ENCODE measurements around the gene VPS51.
"Not testable (repeated sequence)": the region's sequence is repeated elsewhere in the genome, so short reads cannot be mapped to it uniquely, and the experiment has no call there.

The VPS51 gene

DNA sequence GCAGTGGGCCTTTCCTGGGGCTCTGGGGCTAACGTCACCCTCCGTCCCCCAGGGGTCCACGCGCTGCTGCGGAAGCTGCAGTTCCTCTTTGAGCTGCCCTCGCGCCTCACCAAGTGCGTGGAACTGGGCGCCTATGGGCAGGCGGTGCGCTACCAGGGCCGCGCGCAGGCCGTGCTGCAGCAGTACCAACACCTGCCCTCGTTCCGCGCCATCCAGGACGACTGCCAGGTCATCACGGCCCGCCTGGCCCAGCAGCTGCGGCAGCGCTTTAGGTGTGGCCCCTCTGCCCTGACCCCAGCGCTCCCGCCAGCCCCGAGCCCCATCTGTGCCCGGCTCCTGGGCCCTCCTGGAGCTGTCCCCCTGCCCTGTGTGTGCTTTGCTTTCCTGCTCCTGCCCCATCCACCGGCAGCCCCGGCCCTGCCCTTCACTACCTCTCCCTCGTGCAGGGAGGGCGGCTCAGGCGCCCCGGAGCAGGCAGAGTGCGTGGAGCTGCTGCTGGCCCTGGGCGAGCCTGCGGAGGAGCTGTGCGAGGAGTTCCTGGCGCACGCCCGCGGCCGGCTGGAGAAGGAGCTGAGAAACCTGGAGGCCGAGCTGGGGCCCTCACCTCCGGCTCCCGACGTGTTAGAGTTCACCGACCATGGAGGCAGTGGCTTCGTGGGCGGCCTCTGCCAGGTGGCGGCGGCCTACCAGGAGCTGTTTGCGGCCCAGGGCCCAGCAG lies 11.9 kb downstream of the VPS51 start:
- no peak for DNase-seq (ENCODE audit: low read depth)

DNA sequence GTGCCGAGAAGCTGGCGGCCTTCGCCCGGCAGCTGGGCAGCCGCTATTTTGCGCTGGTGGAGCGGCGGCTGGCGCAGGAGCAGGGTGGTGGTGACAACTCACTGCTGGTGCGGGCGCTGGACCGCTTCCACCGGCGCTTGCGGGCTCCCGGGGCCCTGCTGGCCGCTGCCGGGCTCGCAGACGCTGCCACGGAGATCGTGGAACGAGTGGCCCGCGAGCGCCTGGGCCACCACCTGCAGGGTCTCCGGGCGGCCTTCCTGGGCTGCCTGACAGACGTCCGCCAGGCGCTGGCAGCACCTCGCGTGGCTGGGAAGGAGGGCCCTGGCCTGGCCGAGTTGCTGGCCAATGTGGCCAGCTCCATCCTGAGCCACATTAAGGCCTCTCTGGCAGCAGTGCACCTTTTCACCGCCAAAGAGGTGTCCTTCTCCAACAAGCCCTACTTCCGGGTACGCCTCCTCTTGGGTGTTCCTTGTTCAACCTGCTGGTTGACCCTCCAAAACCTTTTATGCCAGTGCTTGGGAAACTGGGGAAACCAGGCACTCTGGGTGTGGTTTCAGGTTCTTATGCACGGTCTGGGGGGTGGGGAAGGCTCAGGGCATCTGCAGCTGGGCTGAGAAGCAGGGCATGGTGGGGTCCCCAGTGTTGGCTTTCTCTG lies 12.6 kb downstream of the VPS51 start:
- DNase-seq (ENCODE audit: low read depth) = no peak

DNA sequence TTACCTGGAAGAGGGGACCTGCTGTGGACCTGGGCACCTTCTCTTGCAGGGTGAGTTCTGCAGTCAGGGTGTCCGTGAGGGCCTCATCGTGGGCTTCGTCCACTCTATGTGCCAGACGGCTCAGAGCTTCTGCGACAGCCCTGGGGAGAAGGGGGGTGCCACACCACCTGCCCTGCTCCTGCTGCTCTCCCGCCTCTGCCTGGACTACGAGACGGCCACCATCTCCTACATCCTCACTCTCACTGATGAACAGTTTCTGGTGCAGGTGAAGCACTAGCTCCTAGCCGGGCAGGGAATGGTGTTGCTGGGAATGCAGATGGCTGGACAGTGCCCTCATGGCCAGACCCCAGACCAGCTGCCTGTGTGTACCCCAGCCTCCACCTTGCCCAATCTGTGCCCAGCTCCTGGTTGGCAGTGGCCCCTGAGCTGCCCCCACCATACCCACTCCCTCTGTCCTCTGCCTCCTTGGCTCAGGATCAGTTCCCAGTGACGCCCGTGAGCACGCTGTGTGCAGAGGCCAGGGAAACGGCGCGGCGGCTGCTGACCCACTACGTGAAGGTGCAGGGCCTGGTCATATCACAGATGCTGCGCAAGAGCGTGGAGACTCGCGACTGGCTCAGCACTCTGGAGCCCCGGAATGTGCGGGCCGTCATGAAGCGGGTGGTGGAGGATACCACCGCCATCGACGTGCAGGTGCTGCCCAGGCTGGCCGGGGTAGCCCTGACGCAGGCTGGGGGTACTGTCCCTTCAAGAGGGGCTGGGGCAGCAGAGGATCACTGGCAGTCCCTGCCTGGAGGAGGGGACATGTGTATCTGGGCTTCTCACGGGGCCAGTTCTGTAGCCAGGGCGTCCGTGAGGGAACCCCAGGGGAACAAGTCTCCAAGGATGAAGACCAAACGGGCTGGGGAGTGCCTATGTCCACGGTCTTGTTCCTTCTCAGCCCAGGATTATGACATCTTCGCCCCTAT lies 13.5 kb downstream of the VPS51 start:
- no peak for DNase-seq (ENCODE audit: low read depth)

DNA sequence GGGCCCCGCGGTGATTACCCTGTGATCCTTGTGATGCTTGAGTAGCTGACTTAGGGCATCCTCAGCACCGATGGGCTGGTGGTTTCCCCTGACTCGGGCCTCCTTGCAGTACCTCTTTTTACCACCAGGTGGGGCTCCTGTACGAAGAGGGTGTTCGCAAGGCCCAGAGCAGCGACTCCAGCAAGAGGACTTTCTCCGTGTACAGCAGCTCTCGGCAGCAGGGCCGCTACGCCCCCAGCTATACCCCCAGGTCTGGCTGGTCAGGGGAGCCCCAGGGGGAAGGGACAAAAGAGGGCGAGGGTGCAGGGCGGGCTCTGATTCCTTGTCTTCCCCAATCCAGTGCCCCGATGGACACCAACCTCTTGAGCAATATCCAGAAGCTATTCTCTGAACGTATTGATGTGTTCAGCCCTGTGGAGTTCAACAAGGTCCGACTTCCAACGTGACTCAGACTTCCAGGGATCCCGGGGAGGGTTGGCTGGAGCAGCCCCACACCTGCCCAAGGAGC lies 14.4 kb downstream of the VPS51 start:
- DNase-seq (ENCODE audit: low read depth) = peak; percentile 92

DNA sequence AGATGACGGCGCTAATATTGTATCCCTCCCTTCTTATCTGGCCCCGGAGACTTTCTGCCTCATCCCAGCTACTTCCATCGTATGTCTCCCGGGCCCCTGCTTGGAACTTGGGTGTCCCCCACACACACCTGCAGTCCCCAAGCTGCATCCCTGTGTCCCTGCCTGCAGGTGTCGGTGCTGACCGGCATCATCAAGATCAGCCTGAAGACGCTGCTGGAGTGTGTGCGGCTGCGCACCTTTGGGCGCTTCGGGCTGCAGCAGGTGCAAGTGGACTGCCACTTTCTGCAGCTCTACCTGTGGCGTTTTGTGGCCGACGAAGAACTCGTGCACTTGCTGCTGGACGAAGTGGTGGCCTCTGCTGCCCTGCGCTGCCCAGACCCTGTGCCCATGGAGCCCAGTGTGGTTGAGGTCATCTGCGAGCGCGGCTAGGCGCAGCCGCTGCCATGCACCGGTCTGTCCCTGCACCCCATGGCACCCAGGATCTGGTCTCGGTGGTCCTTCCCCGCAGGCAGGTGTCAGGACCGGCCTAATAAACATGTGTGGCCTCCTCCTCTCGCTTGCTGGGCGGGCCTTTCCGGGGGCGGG lies 15.2 kb downstream of the VPS51 start:
- DNase-seq (ENCODE audit: low read depth) = no peak

DNA sequence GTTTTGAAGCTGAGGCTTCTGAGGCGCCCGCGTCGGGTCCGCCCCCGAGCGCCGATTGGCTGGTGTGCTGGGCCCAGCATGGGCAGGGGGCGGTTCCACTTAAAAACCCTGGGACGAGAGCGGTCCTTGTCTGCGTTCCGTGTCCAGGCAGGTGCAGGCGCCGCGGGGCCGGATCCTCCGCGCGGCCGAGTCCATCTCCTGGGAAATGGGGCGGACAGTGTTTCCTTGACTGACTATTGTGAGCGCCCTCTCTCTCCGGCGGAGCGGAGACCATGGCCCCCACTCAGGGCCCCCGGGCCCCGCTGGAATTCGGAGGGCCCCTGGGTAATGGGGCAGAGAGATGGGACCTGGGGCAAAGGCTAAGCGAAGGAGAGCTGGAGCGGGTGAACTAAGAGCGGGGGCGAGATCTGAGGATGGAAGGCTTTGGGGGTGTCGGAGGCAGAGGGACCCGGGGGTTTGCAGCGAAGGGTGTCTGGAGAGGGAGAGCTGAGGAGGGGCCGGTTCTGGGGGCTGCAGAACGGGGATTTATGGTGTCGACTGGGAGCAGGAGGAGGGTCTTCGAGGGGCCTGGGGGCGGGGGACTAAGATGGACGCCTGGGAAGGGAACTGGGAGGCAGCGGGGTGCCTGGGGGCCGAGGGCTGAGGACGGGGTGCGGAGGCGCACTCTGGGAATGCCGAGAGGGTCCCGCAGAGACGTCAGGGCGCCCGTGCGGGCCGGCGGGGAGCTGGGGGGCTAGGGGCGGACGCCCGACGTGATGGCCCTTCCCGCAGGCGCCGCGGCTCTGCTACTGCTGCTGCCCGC lies 15.9 kb downstream of the VPS51 start, which contains the start of gene TM7SF2:
TSS of gene TM7SF2 (plus strand) at position 129 of the 802 bp plus-strand sequence. CDS start at position 273, 144 bp downstream.
- peak; percentile 92 for DNase-seq (ENCODE audit: low read depth)

DNA sequence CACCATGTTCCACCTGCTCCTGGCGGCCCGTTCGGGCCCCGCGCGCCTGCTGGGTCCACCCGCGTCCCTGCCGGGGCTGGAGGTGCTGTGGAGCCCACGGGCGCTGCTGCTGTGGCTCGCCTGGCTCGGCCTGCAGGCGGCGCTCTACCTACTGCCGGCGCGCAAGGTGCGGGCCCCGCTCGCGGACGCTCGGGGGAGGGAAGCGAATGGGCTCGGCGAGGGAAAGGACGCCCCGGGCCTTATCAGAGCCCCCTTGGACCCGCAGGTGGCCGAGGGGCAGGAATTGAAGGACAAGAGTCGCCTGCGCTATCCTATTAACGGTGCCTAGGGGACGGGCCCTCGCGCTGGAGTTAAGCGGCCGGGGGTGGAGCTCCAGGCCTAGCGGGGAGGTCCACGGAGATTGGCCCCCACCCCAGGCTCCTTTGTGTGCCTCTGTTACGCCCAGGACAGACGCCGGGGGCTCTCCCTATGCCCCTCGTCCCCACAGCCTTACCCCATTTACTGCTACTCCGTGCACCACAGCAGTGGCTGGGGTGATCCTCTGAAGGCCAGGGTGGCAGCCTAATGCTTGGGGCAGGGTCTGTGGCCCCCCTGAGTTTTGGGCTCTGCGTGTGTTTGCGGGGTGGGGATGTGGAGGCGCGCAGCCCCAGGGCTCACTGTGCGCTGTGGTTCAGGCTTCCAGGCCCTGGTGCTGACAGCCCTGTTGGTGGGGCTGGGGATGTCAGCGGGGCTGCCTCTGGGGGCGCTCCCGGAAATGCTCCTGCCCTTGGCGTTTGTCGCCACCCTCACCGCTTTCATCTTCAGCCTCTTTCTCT lies 16.7 kb downstream of the VPS51 start:
- DNase-seq (ENCODE audit: low read depth) = peak; percentile 74

DNA sequence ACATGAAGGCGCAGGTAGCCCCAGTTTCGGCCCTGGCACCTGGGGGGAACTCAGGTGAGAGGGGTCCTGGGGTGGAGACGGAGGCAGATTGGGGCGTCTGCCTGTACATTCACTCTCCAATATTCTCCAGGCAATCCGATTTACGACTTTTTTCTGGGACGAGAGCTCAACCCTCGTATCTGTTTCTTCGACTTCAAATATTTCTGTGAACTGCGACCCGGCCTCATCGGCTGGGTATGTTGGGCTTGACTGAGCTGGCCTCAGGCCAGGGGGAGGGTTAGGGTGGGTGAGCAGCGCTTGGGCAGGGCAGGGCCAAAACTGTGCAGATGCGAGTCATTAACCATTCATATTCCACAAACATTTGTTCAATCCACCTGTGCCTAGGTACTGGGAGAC lies 17.3 kb downstream of the VPS51 start:
- no peak for DNase-seq (ENCODE audit: low read depth)

DNA sequence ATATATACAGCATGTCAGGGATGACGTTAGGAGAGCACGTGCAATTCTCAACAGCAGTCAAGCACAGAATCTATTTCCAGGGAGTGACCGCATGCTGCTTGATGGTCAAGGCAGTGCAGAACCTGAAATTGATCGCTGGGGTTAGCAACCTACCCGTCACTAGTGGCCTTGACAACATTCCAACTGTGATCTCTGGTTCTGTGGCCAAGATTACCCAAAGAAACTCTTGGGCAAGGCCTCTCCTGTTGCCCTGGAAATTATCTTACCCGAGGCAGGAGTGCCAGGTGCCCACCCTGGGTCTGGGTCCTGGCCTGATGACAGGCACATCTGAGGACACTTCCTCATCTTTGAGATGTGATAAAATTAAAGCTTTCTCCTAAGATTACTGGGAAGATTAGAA lies 17.8 kb downstream of the VPS51 start:
- DNase-seq (ENCODE audit: low read depth) = no peak

DNA sequence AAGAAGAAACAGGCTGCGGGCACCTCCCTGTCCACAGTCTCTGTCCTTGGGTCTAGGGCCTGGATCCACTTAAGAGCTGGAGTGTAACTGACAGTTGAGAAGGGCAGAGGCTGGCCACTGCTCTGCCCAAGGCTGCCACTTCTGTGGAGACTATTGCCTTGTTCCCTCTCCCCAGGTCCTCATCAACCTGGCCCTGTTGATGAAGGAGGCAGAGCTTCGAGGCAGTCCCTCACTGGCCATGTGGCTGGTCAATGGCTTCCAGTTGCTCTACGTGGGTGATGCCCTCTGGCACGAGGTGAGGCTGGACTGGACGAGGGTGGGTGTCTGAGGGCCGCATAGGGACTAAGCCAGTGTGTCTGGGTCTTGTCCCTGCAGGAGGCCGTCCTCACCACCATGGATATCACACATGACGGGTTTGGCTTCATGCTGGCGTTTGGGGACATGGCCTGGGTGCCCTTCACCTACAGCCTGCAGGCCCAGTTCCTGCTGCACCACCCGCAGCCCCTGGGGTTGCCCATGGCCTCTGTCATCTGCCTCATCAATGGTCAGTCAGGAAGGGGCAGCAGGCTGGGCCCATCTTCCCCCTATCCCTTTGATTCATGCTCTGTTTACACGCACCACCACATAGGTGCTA lies 18.6 kb downstream of the VPS51 start:
- no peak for DNase-seq (ENCODE audit: low read depth)

DNA sequence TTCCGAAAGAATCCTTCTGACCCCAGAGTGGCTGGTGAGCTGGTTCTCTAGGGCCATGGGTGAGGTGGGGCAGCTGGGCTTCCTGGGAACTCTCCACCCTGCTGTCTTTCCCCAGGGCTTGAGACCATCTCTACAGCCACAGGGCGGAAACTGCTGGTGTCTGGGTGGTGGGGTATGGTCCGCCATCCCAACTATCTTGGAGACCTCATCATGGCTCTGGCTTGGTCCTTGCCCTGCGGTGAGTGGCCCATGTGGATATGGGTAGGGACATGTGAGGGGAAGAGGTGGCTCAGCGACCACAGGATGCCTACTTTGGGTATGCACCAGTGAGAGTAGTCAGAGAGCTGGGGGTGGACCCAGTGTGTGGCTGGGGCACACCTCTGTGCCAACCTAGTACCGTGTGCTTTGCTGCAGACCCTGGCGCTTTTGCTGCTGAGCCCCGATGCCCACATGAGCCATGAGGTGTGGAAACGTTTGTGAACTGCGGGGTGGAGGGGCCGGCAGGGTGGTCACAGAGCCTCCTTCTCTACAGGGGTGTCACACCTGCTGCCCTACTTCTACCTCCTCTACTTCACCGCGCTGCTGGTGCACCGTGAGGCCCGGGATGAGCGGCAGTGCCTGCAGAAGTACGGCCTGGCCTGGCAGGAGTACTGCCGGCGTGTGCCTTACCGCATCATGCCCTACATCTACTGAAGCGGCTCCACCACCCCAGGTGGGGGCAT lies 19.5 kb downstream of the VPS51 start:
- no peak for DNase-seq (ENCODE audit: low read depth)

DNA sequence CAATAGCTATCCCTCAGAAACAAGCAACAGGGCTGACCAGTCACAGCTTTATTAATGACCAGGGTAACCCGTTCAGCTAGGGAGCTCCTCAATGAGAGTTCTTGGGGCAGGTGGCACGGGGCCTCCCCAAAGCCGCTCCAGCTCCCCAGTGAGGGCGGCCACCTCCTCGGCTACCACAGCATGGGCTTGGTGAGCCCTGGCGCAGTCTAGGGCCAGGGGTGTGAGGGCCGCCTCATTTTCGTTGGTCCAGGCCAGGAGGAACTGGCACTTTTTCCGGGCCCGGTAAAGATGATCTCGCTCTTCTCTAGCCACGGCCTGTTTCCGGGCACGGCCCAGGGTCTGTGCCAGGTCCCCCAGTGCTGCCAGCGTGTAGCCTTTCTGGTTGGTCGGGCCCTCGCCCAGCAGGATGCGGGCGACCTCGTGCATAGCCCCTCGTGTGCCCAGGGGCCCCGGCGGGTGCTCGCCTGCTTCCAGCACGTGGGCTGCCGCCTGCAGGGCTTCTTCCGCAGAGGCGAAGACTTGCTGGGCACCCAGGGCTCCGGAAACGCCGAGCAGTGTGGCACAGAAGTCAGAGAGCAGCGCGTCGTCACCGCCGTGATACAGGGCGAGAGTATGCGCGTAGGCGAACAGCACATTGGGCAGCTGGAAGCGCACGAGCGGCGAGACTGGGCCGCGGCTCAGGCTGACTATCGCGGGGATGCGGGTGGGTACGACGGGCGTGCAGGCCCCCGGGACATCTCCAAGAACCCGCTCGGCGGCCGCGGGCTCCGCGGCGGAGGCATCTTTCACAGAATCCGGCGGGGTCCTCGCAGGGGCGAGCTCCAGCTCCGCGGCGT lies 20.6 kb downstream of the VPS51 start:
- DNase-seq (ENCODE audit: low read depth) = peak; percentile 67

DNA sequence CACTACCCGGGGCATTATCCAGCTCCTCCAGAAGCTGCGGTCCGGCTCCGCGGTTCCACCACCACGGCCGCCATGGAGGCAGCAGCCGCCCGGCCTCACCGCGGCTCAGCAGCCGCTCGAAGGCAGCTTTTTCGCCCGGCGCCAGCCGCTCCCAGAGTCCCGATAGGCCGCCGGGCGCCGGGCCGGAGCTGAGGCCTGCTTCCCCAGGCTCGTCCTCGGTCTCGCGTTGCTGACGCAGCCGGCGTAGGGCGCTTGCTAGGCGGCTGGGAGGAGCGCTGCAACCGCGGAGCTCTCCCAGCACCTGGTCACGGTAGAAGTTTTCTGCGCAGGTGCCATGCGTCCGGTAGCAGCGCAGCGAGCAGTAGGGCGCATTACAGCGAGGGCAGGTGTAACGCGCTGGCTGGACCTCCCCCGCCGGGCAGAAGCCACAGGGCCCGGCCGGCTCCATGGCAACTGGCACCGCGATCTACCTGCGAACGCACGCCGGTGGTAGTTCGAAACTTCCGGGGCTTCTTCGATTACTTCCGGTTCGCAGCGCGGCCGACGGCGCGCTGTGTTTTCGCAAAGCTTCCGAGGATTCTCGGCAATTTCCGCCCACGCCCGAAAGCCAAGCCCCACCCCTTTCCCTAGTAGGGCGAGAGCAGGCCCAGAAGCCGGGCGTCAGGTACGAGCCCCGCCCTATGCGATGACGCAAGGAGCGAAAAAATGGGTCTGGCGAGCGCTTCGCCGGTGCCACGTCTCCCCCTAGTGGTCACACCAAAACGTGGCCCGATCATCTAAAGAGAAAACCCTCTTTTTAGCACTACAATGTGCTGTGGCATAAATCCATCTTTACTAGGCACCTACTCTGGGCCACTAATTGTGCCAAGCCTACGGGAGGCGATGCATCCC lies 21.4 kb downstream of the VPS51 start, which contains the start of gene ZNHIT2:
TSS of gene ZNHIT2 (minus strand) at position 496 of the 891 bp plus-strand sequence. CDS start at position 448, 48 bp downstream.
- DNase-seq (ENCODE audit: low read depth) = peak; percentile 100

DNA sequence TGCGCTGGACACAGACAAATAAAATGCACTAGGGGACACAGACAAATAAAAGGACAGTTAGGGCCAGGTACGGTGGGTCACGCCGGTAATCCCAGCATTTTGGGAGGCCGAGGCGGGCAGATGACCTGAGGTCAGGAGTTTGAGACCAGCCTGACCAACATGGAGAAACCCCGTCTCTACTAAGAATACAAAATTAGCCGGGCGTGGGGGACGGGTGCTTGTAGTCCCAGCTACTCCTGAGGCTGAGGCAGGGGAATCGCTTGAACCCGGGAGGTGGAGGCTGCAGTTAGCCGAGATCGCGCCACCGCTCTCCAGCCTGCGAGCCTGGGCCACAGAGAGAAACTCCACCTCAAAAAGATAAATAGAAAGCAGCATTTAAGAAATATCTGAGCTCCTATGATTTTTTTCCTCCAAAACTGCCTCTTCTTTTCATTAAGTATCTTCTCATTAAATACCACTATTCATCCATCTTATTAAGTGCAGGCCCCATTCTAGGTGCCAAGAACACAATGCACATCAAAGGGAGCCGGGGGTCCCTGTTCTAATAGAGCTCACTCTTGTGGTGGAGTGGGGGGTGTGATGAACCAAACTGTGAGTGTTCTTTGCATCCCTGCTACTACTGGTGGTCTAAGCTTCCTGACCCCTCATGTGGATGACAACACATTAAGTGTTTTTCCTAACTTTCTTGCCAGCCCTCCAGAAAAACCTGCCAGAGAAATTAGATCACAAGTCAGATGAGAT lies 22.3 kb downstream of the VPS51 start:
- DNase-seq (ENCODE audit: low read depth) = no peak

DNA sequence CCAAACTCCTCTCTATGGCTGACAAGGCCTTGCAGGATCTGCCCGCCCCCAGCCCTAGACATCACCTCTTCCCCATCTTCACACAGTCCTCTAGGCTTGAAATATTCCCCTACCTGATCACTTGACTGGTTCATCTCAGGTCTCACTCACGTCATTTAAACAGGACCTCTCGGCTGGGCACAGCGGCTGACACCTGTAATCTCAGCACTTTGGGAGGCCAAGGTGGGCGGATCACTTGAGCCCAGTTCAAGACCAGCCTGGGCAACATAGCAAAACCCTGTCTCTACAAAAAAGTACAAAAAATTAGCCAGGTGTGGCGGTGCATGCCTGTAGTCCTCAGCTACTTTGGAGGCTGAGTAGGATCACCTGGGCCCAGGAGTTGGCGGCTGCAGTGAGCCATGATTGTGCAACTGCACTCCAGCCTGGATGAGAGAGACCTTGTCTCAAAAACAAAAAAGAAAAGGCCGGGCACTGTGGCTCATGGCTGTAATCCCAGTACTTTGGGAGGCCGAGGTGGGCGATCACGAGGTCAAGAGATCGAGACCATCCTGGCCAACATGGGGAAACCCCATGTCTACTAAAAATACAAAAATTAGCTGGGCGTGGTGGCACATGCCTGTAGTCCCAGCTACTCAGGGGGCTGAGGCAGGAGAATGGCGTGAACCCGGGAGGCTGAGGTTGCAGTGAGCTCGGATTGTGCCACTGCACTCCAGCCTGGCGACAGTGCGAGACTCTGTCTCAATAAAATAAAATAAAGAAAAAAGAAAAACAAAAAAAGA lies 23.1 kb downstream of the VPS51 start:
- not testable (repeated sequence) for DNase-seq (ENCODE audit: low read depth)

DNA sequence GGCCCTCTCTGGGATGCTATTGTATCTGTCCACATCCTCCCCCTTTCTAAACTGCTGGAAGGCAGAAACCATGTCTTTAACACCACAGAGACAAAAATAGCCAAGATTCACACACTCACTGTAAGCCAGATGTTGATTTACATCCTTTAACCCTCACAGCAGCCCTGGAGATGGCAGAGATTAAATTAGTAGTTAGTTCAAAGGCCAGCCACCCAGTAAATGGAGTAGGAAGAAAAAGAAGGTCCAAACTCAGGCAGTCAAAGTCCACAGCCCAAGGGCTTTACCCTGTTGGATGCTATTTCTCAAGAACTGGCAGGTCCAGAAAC lies 23.6 kb downstream of the VPS51 start:
- no peak for DNase-seq (ENCODE audit: low read depth)
